ENCODE data around the gene MUC12. TPM values are rescaled to one million over a fixed set of nuclear protein-coding genes. Genes with fewer than 3 reads are reported as not detected.
"Not testable (repeated sequence)": the region's sequence is repeated elsewhere in the genome, so short reads cannot be mapped to it uniquely, and the experiment has no call there.

MUC12 gene
- total RNA-seq, 2 donors from 2014 or later: not detected

- ATAC-seq (ENCODE audit: insufficient number of reproducible peaks, low FRiP score, low read depth) (no peak), DNase-seq (ENCODE audit: low spot score) (no peak)
- Histone ChIP-seq H3K9me3 (no peaks in the 10 kb centered on the region), H3K27me3 (replicated peaks; ENCODE audit: insufficient read depth) (no peaks in the 10 kb centered on the region), H3K27ac (no peak overlapping the region), H3K4me1 (ENCODE audit: control insufficient read depth in 1 of 2, low read depth in 2 of 2) (peaks cover 5 to 17% of the 10 kb centered on the region in 2 donors), H3K4me3 (no peak overlapping the region), H3K36me3 (no peaks in the 10 kb centered on the region)
- TF ChIP-seq CTCF (IDR thresholded peaks at IDR 0.05): no peak
Observed at GRCh38 chr7:100933734-100934133, 35.6 kb upstream of the MUC12 start.

GRCh38 chr7:100935381-100935780, 34.0 kb upstream of the MUC12 start:
- not testable (repeated sequence) for ATAC-seq (ENCODE audit: insufficient number of reproducible peaks, low FRiP score, low read depth); DNase-seq (ENCODE audit: low spot score); H3K4me3 ChIP-seq

GRCh38 chr7:100936167-100936566, 33.2 kb upstream of the MUC12 start:
- H3K27ac ChIP-seq; DNase-seq (ENCODE audit: low spot score); ATAC-seq (ENCODE audit: insufficient number of reproducible peaks, low FRiP score, low read depth); H3K9me3 ChIP-seq; H3K4me1 ChIP-seq (ENCODE audit: control insufficient read depth in 1 of 2, low read depth in 2 of 2); H3K27me3 ChIP-seq (replicated peaks; ENCODE audit: insufficient read depth); H3K36me3 ChIP-seq; H3K4me3 ChIP-seq: not testable (repeated sequence)

More at GRCh38 chr7:100935381-100935780, 34.0 kb upstream of the MUC12 start:
- not testable (repeated sequence) for H3K9me3 ChIP-seq; H3K4me1 ChIP-seq (ENCODE audit: control insufficient read depth in 1 of 2, low read depth in 2 of 2); H3K27me3 ChIP-seq (replicated peaks; ENCODE audit: insufficient read depth); H3K36me3 ChIP-seq; H3K27ac ChIP-seq

- no peaks in the 10 kb centered on the region for H3K27me3 ChIP-seq (replicated peaks; ENCODE audit: insufficient read depth)
- H3K36me3 ChIP-seq: no peaks in the 10 kb centered on the region
- ATAC-seq (ENCODE audit: insufficient number of reproducible peaks, low FRiP score, low read depth) (no peak), DNase-seq (ENCODE audit: low spot score) (no peak)
- H3K9me3 ChIP-seq: no peaks in the 10 kb centered on the region
- no peak for TF ChIP-seq CTCF (IDR thresholded peaks at IDR 0.05)
- H3K27ac ChIP-seq: no peak overlapping the region
- H3K4me1 ChIP-seq (ENCODE audit: control insufficient read depth in 1 of 2, low read depth in 2 of 2): no peaks in the 10 kb centered on the region
- no peak overlapping the region for H3K4me3 ChIP-seq
Observed at GRCh38 chr7:100942045-100942774, 27.2 kb upstream of the MUC12 start.

GRCh38 chr7:100943693-100944092, 25.7 kb upstream of the MUC12 start:
- DNase-seq (ENCODE audit: low spot score) (no peak), ATAC-seq (ENCODE audit: insufficient number of reproducible peaks, low FRiP score, low read depth) (no peak)
- Histone ChIP-seq H3K27ac (no peak overlapping the region), H3K27me3 (replicated peaks; ENCODE audit: insufficient read depth) (no peaks in the 10 kb centered on the region), H3K9me3 (no peaks in the 10 kb centered on the region), H3K4me1 (ENCODE audit: control insufficient read depth in 1 of 2, low read depth in 2 of 2) (no peaks in the 10 kb centered on the region), H3K4me3 (no peak overlapping the region), H3K36me3 (no peaks in the 10 kb centered on the region)
- no peak for TF ChIP-seq CTCF (IDR thresholded peaks at IDR 0.05)

- Histone ChIP-seq H3K4me3 (no peak overlapping the region), H3K27me3 (replicated peaks; ENCODE audit: insufficient read depth) (no peaks in the 10 kb centered on the region), H3K4me1 (ENCODE audit: control insufficient read depth in 1 of 2, low read depth in 2 of 2) (no peaks in the 10 kb centered on the region), H3K27ac (no peak overlapping the region), H3K36me3 (no peaks in the 10 kb centered on the region), H3K9me3 (no peaks in the 10 kb centered on the region)
- DNase-seq (ENCODE audit: low spot score): no peak
- no peak for TF ChIP-seq CTCF (IDR thresholded peaks at IDR 0.05)
- ATAC-seq (ENCODE audit: insufficient number of reproducible peaks, low FRiP score, low read depth): no peak
Observed at GRCh38 chr7:100944138-100944537, 25.2 kb upstream of the MUC12 start.
